H9 (cell line): Measurements from ENCODE around the gene PRDM8. TPM values are rescaled to one million over a fixed set of nuclear protein-coding genes. Genes with fewer than 3 reads are reported as not detected.

Experiments used
- DNase-seq: peaks from one replicate; pipeline ENCODE4 v3.0.0-alpha.2; 2017
- H2AFZ ChIP-seq: one replicate; pipeline ENCODE4 v1.6.1; 2013; ENCODE audit warnings: mild to moderate bottlenecking, low read length, control low read depth, moderate library complexity
- H2AK5ac ChIP-seq: 2 replicates; pipeline ENCODE4 v1.6.1; 2013; ENCODE audit warnings: low read length, control low read depth, mixed read lengths; ENCODE audit not compliant: insufficient read length
- H2BK120ac ChIP-seq: one replicate; pipeline ENCODE4 v1.6.1; 2013; ENCODE audit warnings: low read depth, mild to moderate bottlenecking, low read length, control low read depth, inconsistent platforms; ENCODE audit not compliant: poor library complexity, severe bottlenecking
- H2BK12ac ChIP-seq: 2 replicates; pipeline ENCODE4 v1.6.1; 2013; ENCODE audit warnings: low read length, control low read depth, mixed read lengths, low read depth; ENCODE audit not compliant: insufficient read length
- H2BK15ac ChIP-seq: 2 replicates; pipeline ENCODE4 v1.6.1; 2013; ENCODE audit warnings: low read depth, low read length, control low read depth
- H2BK20ac ChIP-seq: one replicate; pipeline ENCODE4 v1.6.1; 2013; ENCODE audit warnings: low read depth, mild to moderate bottlenecking, low read length, control low read depth, inconsistent platforms; ENCODE audit not compliant: poor library complexity, severe bottlenecking
- H2BK5ac ChIP-seq: 2 replicates; pipeline ENCODE4 v1.6.1; 2013; ENCODE audit warnings: low read length, control low read depth, mixed read lengths; ENCODE audit not compliant: insufficient read length
- H3K14ac ChIP-seq: 2 replicates; pipeline ENCODE4 v1.6.1; 2013; ENCODE audit warnings: low read length, control low read depth; ENCODE audit not compliant: insufficient read depth
- H3K18ac ChIP-seq: 2 replicates; pipeline ENCODE4 v1.6.1; 2013; ENCODE audit warnings: low read depth, mild to moderate bottlenecking, mixed read lengths, low read length, control low read depth; ENCODE audit not compliant: insufficient read length
- H3K23ac ChIP-seq: 2 replicates; pipeline ENCODE4 v1.6.1; 2013; ENCODE audit warnings: low read length, control low read depth, mixed read lengths, low read depth; ENCODE audit not compliant: insufficient read length
- H3K23me2 ChIP-seq: 2 replicates; pipeline ENCODE4 v1.6.1; 2013; ENCODE audit warnings: low read depth, mild to moderate bottlenecking, mixed read lengths, low read length, control low read depth; ENCODE audit not compliant: insufficient read length, poor library complexity, severe bottlenecking
- H3K27ac ChIP-seq: 2 replicates; pipeline ENCODE4 v1.5.1; 2013; ENCODE audit warnings: low read length, control low read depth, mixed read lengths, low read depth; ENCODE audit not compliant: insufficient read length
- H3K27me3 ChIP-seq: 2 replicates; pipeline ENCODE4 v1.6.1; 2013; ENCODE audit warnings: low read length, control low read depth, inconsistent platforms; ENCODE audit not compliant: insufficient read depth
- H3K4ac ChIP-seq: 2 replicates; pipeline ENCODE4 v1.6.1; 2013; ENCODE audit warnings: low read depth, mild to moderate bottlenecking, control low read depth, inconsistent platforms, low read length, moderate library complexity
- H3K4me1 ChIP-seq: 2 replicates; pipeline ENCODE4 v1.6.1; 2013; ENCODE audit warnings: low read length, control low read depth, inconsistent platforms; ENCODE audit not compliant: insufficient read depth
- H3K4me2 ChIP-seq: 2 replicates; pipeline ENCODE4 v1.6.1; 2013; ENCODE audit warnings: low read length, control low read depth, mixed read lengths; ENCODE audit not compliant: insufficient read length, insufficient read depth
- H3K56ac ChIP-seq: 2 replicates; pipeline ENCODE4 v1.6.1; 2013; ENCODE audit warnings: low read depth, mild to moderate bottlenecking, mixed read lengths, low read length, control low read depth; ENCODE audit not compliant: insufficient read length
- H3K79me1 ChIP-seq: 2 replicates; pipeline ENCODE4 v1.6.1; 2013; ENCODE audit warnings: low read depth, mild to moderate bottlenecking, moderate library complexity, low read length, control low read depth, inconsistent platforms; ENCODE audit not compliant: insufficient read depth, poor library complexity, severe bottlenecking
- H3K79me2 ChIP-seq: 2 replicates; pipeline ENCODE4 v1.6.1; 2013; ENCODE audit warnings: low read length, control low read depth, inconsistent platforms; ENCODE audit not compliant: insufficient read depth
- H3K9ac ChIP-seq: 2 replicates; pipeline ENCODE4 v1.6.1; 2013; ENCODE audit warnings: low read length, control low read depth, mixed read lengths; ENCODE audit not compliant: insufficient read length; ENCODE audit errors: extremely low read depth
- H3K9me3 ChIP-seq: one replicate; pipeline ENCODE4 v1.6.1; 2013; ENCODE audit warnings: low read depth, low read length, inconsistent platforms; ENCODE audit not compliant: control insufficient read depth
- H3T11ph ChIP-seq: one replicate; pipeline ENCODE4 v1.6.1; 2013; ENCODE audit warnings: mild to moderate bottlenecking, low read length, control low read depth, inconsistent platforms
- H4K20me1 ChIP-seq: one replicate; pipeline ENCODE4 v1.6.1; 2013; ENCODE audit not compliant: control insufficient read depth, insufficient read length, insufficient read depth
- H4K5ac ChIP-seq: 2 replicates; pipeline ENCODE4 v1.6.1; 2013; ENCODE audit warnings: low read depth, mild to moderate bottlenecking, mixed read lengths, low read length, control low read depth; ENCODE audit not compliant: insufficient read length
- H4K8ac ChIP-seq: replicated peaks from 2 replicates; pipeline ENCODE4 v1.6.1; 2013; ENCODE audit warnings: low read length, control low read depth, mixed read lengths, low read depth; ENCODE audit not compliant: insufficient read length
- H4K91ac ChIP-seq: 2 replicates; pipeline ENCODE4 v1.6.1; 2013; ENCODE audit warnings: low read depth, mild to moderate bottlenecking, moderate library complexity, mixed read lengths, low read length, control low read depth; ENCODE audit not compliant: insufficient read length
- H3K27ac Mint-ChIP-seq, 3 experiments: 2 replicates in 2 of 3; 3 replicates in 1 of 3; pipeline ENCODE4 v1.8.0; 2020 to 2021; ENCODE audit warnings: mixed read lengths in 3 of 3, mild to moderate bottlenecking in 1 of 3, moderate library complexity in 1 of 3
- H3K27me3 Mint-ChIP-seq: 2 replicates; pipeline ENCODE4 v1.8.0; 2021; ENCODE audit warnings: low read depth, mild to moderate bottlenecking, moderate library complexity, mixed read lengths
- H3K36me3 Mint-ChIP-seq, 3 experiments: 2 replicates in 2 of 3; 3 replicates in 1 of 3; pipeline ENCODE4 v1.8.0; 2020 to 2021; ENCODE audit warnings: low read depth in 3 of 3, mixed read lengths in 3 of 3; ENCODE audit not compliant: insufficient read depth in 1 of 3
- H3K4me1 Mint-ChIP-seq, 2 experiments: 2 replicates each; pipeline ENCODE4 v1.8.0; 2020; ENCODE audit warnings: mixed read lengths in 2 of 2
- H3K4me3 Mint-ChIP-seq, 2 experiments: 2 replicates in 1 of 2; 3 replicates in 1 of 2; pipeline ENCODE4 v1.8.0; 2020 to 2021; ENCODE audit warnings: mild to moderate bottlenecking in 2 of 2, mixed read lengths in 2 of 2, moderate library complexity in 1 of 2
- H3K9me3 Mint-ChIP-seq, 2 experiments: 2 replicates in 1 of 2; 3 replicates in 1 of 2; pipeline ENCODE4 v1.8.0; 2020; ENCODE audit warnings: mild to moderate bottlenecking in 2 of 2, mixed read lengths in 2 of 2, moderate library complexity in 1 of 2
- WGBS: extraction: QIAGEN DNeasy Blood & Tissue Kit; methylation state at CpG from one replicate; pipeline ENCODE4 v1.1.7; 2013; ENCODE audit warnings: missing lambda C conversion rate, low lambda C conversion rate, mixed read lengths; ENCODE audit not compliant: insufficient read length; ENCODE audit errors: extremely low coverage; 5-methylcytosine and 5-hydroxymethylcytosine counted together
- total RNA-seq: library from RNA; stranded (reverse); gene quantifications from 2 replicates; pipeline ENCODE4 v1.2.1, GENCODE V29; 2021
- TF ChIP-seq, protein P1 (sequence below): fragments of 200-600 bp; sonication (generic); conservative IDR thresholded peaks from 3 replicates; pipeline ENCODE4 v1.8.0; 2021; ENCODE audit warnings: antibody characterized with exemption, mild to moderate bottlenecking

Gene PRDM8
- total RNA-seq, 1 experiment from 2014 or later = not detected

GRCh38 chr4:80179637-80180161 lies 17.6 kb upstream of the PRDM8 start:
- Histone ChIP-seq H3K4me1 (no peaks in the 10 kb centered on the region), H3K4me2 (no peak overlapping the region), H2BK120ac (no peak overlapping the region), H2BK12ac (no peak overlapping the region), H2BK20ac (no peak overlapping the region), H4K5ac (no peak overlapping the region), H3K23ac (no peak overlapping the region), H3K79me2 (no peaks in the 10 kb centered on the region), H2BK15ac (no peak overlapping the region), H3K4ac (no peak overlapping the region), H2BK5ac (no peak overlapping the region), H3K27ac (no peak overlapping the region), H4K20me1 (no peaks in the 10 kb centered on the region), H3T11ph (no peak overlapping the region), H4K8ac (no peak overlapping the region), H2AFZ (no peak overlapping the region), H2AK5ac (no peak overlapping the region), H3K14ac (no peak overlapping the region), H3K9me3 (no peaks in the 10 kb centered on the region), H3K27me3 (peaks cover 26% of the 10 kb centered on the region), H3K79me1 (no peaks in the 10 kb centered on the region), H3K9ac (no peak overlapping the region), H3K56ac (no peak overlapping the region), H3K18ac (no peak overlapping the region), H4K91ac (no peak overlapping the region), H3K23me2 (peaks cover 10% of the 10 kb centered on the region)
- TF ChIP-seq, protein P1, sequence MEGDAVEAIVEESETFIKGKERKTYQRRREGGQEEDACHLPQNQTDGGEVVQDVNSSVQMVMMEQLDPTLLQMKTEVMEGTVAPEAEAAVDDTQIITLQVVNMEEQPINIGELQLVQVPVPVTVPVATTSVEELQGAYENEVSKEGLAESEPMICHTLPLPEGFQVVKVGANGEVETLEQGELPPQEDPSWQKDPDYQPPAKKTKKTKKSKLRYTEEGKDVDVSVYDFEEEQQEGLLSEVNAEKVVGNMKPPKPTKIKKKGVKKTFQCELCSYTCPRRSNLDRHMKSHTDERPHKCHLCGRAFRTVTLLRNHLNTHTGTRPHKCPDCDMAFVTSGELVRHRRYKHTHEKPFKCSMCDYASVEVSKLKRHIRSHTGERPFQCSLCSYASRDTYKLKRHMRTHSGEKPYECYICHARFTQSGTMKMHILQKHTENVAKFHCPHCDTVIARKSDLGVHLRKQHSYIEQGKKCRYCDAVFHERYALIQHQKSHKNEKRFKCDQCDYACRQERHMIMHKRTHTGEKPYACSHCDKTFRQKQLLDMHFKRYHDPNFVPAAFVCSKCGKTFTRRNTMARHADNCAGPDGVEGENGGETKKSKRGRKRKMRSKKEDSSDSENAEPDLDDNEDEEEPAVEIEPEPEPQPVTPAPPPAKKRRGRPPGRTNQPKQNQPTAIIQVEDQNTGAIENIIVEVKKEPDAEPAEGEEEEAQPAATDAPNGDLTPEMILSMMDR = no peak
- Mint-ChIP-seq H3K9me3 (peaks cover 6 to 7% of the 10 kb centered on the region in 2 experiments), H3K27ac (no peak overlapping the region), H3K4me3 (no peak overlapping the region), H3K27me3 (peaks cover 75% of the 10 kb centered on the region), H3K36me3 (peaks cover 0 to 4% (median 0%) of the 10 kb centered on the region in 3 experiments; a peak in 1 of 7 replicates), H3K4me1 (peaks cover 9 to 18% of the 10 kb centered on the region in 2 experiments)
- no CpG with 5 or more reads among the region's 3 CpGs for WGBS
- no peak for DNase-seq
